HG02642 (cell line): ENCODE measurements around the gene HSD17B4.
"Not testable (repeated sequence)": the region's sequence is repeated elsewhere in the genome, so short reads cannot be mapped to it uniquely, and the experiment has no call there.

Experiments
- ATAC-seq: cut with Tn5 transposase; IDR thresholded peaks from one replicate; pipeline ENCODE4 v1.9.1; 2021; ENCODE audit warnings: mild to moderate bottlenecking; ENCODE audit not compliant: unreplicated experiment, poor library complexity

HSD17B4 gene

DNA sequence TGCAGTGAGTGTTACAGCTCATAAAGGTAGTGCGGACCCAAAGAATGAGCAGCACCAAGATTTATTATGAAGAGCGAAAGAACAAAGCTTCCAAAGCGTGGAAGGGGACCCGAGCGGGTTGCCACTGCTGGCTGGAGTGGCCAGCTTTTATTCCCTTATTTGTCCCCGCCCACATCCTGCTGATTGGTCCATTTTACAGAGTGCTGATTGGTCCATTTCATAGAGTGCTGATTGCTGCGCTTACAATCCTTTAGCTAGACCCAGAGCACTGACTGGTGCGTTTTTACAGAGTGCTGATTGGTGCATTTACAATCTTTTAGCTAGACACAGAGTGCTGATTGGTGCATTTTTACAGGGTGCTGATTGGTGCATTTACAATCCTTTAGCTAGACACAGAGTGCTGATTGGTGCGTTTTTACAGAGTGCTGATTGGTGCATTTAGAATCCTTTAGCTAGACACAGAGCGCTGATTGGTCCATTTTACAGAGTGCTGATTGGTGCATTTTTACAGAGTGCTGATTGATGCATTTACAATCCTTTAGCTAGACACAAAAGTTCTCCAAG is 19.5 kb upstream of the HSD17B4 start:
- not testable (repeated sequence) for ATAC-seq

DNA sequence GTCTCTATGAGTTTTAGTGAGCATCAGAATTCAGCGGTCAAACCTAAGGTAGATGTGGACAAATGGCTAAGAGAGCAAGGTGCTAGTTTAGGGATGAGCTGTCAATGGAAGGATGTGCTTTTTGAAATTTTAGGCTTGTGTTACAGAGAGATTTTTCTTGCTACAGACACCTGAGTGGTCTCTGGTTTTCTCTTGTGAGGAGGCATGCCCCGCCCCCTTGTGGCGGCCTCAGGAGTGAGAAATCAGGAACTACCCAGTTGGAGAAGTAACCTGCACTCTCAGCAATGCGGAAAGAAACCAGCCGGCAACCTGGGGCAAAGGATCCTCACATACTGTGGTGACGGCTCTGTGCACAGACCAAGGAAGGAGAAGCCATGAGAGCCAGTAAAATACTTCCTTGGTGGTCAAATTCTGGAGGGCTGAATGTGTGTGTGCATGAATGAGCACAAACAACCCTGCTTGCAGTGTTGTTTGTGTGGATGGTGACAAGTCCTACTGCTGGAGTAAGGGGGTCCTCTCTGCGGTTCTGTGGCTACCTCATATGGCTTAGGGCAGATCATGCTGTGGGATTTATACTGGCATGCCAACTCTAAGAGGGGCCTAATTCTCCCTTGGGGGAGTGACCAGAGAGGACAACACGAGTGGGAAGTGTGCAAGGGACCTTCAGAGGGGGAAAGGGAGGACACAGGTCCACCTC is 16.7 kb upstream of the HSD17B4 start:
- ATAC-seq, result peak; percentile 84

- ATAC-seq, result not testable (repeated sequence)
These were observed 14.3 kb upstream of the HSD17B4 start for GRCh38 chr5:119437785-119438586.

GRCh38 chr5:119438587-119438917 is 13.7 kb upstream of the HSD17B4 start:
- not testable (repeated sequence) for ATAC-seq

DNA sequence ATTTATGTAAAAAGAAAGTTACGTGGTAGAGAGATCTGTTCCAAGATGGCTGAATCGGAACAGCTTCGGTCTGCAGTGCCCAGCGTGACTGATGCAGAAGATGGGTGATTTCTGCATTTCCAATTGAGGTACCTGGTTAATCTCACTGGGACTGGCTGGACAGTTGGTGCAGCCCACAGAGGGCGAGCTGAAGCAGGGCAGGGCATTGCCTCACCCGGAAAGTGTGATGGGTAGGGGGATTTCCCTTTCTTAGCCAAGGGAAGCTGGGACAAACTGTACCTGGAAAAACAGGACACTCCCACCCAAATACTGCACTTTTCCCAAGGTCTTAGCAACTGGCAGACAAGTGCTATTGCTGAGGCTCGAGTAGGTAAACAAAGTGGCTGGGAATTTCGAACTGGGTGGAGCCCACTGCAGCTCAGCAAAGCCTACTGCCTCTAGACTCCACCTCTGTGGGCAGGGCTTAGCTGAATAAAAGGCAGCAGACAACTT is 13.1 kb upstream of the HSD17B4 start:
- peak; percentile 66 for ATAC-seq

- peak; percentile 10 for ATAC-seq
These were observed 12.7 kb upstream of the HSD17B4 start for GRCh38 chr5:119439632-119440031.

DNA sequence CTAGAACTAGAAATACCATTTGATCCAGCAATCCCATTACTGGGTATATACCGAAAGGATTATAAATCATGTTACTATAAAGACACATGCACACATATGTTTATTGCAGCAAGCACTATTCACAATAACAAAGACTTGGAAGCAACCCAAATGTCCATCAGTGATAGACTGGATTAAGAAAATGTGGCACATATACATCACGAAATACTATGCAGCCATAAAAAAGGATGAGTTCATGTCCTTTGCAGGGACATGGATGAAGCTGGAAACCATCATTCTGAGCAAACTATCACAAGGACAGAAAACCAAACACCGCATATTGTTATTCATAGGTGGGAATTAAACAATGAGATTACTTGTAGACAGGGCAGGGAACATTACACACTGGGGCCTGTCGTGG is 7.7 kb upstream of the HSD17B4 start:
- ATAC-seq, result not testable (repeated sequence)

GRCh38 chr5:119445544-119445943 is 6.8 kb upstream of the HSD17B4 start:
- no peak for ATAC-seq

- ATAC-seq, result no peak
These were observed 2.4 kb upstream of the HSD17B4 start for GRCh38 chr5:119449882-119450281.

DNA sequence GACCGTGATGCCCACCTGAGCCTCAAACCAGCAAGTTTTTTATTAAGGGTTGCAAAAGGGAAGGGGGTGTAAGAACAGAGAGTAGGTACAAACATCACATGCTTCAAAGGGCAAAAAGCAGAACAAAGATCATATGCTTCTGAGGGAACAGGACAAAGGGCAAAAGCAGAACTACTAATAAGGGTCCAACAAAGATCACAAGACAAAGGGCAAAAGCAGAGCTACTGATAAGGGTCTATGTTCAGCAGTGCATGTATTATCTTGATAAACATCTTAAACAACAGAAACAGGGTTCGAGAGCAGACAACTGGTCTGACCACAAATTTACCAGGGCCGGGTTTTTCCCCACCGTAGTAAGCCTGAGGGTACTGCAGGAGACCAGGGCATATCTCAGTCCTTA is 1.7 kb upstream of the HSD17B4 start:
- ATAC-seq, result not testable (repeated sequence)

- no peak for ATAC-seq
These were observed 736 bp upstream of the HSD17B4 start for GRCh38 chr5:119451561-119451960.

DNA sequence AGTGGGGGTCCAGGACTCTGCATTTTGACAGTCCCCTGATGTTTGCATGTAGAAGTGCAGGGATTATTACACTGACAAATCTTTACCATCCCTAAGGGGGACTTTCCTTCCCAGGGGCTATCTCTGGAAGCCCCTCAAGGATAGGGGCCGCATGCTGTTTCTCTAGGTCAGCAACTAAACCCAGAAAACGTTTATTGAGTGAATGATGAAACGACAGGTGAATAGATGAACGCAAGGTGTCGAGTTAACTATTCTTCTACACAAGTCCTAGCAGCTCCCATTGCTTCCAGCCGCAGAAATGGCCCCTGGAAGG is 281 bp upstream of the HSD17B4 start:
- ATAC-seq, result no peak

- peak; percentile 4 for ATAC-seq
These were observed 710 bp downstream of the HSD17B4 start for GRCh38 chr5:119453040-119453373.

GRCh38 chr5:119454171-119454570 is 1.9 kb downstream of the HSD17B4 start:
- no peak for ATAC-seq

- ATAC-seq, result no peak
These were observed 6.8 kb downstream of the HSD17B4 start for GRCh38 chr5:119458911-119459632.

GRCh38 chr5:119465640-119466039 is 13.3 kb downstream of the HSD17B4 start:
- no peak for ATAC-seq

- no peak for ATAC-seq
These were observed 16.0 kb downstream of the HSD17B4 start for GRCh38 chr5:119468286-119468685.

GRCh38 chr5:119470105-119470763 is 17.9 kb downstream of the HSD17B4 start:
- peak; percentile 87 for ATAC-seq

DNA sequence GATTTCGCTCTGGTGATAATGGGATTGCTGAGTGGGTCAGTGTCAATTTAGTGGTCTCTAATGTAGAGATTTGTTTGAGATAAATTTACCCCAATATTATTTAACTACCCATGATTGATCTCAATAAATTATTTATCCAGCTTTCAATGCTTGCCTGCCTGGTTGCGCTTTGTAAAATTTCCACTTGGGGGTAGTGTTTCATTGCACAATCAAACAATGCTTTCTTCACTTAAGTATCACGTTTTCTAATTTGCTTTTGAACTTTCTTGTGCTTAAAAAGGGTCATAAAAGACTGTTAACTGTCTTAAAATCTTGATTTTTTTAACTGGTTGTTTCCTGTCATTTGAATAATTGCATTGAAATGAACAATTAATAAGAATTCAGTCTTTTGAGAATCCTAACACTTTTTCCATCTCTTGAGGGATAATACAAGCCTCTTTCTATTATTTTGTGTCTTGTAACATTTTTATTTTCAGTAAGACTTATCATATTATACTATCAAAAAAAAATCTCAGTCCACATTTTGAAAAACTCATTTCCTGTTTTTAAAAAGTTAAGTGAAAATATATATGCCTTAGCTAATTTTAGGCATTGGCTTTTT is 18.7 kb downstream of the HSD17B4 start:
- peak; percentile 58 for ATAC-seq

DNA sequence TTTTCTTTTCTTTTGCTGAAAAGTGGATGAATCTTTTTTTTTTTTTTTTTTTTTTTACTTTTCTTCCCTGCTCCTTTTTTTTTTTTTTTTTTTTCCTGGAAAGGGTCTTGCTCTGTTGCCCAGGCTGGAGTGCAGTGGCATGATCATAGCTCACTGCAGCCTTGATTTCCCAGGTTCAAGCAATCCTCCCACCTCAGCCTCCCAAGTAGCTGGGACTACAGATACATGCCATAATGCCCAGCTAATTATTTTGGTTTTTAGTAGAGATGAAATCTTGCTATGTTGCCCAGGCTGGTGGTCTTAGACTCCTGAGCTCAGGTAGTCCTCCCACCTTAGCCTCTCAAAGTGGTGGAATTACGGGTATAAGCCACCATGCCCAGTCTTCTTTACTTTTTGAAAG is 20.9 kb downstream of the HSD17B4 start:
- no peak for ATAC-seq
